C4-2B (cell line): ENCODE data around the gene SF3B6.

Experiments used
- CTCF ChIP-seq: fragments of 450-650 bp; conservative IDR thresholded peaks from 2 replicates; pipeline ENCODE4 v1.5.1; 2017; ENCODE audit warnings: mild to moderate bottlenecking
- ZFX ChIP-seq: fragments of 450-650 bp; IDR thresholded peaks from 2 replicates; pipeline ENCODE4 v1.6.1; 2017

DNA sequence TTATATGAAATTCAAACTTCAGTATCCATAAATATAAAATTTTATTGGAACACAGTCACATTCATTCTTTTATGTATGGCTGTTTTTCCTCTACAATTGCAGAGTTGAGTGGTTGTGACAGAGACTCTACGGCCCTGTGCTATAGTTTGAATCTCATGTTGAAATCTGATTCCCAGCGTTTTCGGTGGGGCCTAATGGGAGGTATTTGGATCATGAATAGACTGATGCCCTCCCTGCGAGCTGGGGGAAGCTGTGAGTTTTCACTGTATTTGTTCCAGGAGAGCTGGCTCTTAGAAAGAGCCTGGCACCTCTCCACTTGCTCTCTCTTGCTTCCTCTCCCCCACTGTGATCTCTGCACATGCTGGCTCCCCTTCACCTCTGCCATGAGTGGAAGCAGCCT lies 45.3 kb upstream of the SF3B6 start:
- TF ChIP-seq CTCF = no peak
- no peak for TF ChIP-seq ZFX
